NCI-H446 (cell line): ENCODE data around the gene FDX2.
"Not testable (repeated sequence)": the region's sequence is repeated elsewhere in the genome, so short reads cannot be mapped to it uniquely, and the experiment has no call there.

ENCODE experiments used
- DNase-seq, 2 experiments: peaks; one replicate each; lab custom pipeline; 2025; lab: John Stamatoyannopoulos, UW

Gene FDX2

DNA sequence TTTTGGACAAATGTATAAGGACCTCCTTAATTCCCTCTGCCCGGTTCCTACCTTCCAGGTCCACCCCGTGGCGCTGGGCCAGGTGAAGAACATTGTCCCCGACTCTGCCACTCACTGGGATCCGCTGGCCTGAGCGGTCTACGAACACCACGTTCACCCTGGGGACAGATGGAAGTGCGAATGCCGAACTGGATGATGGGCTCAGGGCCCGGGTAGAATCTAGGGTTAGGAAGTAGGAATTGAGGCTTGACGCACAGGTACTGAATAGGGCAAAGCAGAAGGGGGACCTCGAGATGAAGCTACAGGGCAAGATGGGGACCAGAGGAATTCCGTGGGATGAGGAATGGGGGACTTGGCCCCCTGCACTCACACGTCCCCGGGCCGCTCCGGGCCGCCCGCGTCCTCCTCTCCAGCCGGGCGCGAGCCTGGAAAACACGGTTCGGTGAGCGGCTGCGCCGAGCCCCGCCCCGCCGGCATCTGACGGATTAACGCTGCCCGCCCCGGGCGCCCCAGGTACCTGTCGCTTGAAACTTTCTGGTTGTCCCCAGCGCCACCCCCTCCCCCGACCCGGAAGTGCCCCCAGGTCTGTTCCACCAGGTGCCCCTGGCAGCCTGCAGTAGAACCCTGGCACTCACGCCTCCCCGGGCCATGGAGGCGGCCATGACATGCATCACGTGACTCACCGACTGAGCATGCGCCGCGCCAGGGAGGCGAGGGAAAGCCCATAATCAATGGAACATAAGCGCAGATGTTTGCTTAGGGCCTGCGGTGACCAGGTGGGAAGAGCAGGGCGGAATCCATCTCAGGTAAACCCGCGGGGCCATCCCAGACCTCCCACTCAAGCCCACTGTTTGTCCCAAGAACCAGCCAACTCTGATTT is at the start of gene FDX2:
Gene FDX2, minus strand, starts transcription at position 681 of the 880 bp plus-strand sequence. Its CDS starts 19 bp downstream, at position 662.
- peak; percentile 82 to 87 for DNase-seq

GRCh38 chr19:10365518-10365917 is 49.7 kb upstream of the FDX2 start:
- no peak for DNase-seq

- DNase-seq, result no peak
These were observed 48.8 kb upstream of the FDX2 start for GRCh38 chr19:10364644-10365043.

GRCh38 chr19:10363789-10364281 is 48.0 kb upstream of the FDX2 start:
- no peak for DNase-seq

- no peak for DNase-seq
These were observed 46.4 kb upstream of the FDX2 start for GRCh38 chr19:10362259-10362658.

GRCh38 chr19:10361569-10362011 is 45.8 kb upstream of the FDX2 start:
- DNase-seq, result no peak

GRCh38 chr19:10356431-10356830 is 40.6 kb upstream of the FDX2 start:
- DNase-seq, result no peak

DNA sequence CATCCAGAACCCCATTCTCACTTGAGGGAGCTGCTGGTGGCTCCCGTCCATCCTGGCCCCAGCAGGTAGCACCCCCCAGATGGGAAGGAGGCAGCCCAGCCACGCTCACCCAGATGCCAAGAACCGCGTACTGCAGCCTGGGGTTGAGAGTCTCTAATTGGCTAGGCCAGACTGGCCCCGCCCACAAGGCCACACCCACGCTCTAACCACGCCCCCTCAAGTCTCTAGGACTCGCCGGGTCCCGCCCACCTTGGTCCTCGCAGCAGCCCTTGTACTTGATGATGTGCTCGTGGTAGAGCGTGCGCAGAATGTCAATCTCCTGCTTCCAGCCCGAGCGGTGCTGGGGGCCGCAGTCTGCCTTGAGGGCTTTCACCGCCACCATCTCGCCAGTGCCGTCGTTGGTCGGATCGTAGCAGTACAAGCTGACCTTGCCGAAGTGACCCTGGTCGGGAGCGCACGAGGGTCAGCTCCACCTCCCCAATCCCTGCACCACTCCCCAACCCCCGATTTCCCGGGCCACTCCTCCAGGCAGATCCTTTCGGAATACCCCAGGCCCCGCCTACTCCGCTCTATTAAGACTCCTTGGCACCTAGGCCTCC is 38.1 kb upstream of the FDX2 start:
- DNase-seq, result no peak

DNA sequence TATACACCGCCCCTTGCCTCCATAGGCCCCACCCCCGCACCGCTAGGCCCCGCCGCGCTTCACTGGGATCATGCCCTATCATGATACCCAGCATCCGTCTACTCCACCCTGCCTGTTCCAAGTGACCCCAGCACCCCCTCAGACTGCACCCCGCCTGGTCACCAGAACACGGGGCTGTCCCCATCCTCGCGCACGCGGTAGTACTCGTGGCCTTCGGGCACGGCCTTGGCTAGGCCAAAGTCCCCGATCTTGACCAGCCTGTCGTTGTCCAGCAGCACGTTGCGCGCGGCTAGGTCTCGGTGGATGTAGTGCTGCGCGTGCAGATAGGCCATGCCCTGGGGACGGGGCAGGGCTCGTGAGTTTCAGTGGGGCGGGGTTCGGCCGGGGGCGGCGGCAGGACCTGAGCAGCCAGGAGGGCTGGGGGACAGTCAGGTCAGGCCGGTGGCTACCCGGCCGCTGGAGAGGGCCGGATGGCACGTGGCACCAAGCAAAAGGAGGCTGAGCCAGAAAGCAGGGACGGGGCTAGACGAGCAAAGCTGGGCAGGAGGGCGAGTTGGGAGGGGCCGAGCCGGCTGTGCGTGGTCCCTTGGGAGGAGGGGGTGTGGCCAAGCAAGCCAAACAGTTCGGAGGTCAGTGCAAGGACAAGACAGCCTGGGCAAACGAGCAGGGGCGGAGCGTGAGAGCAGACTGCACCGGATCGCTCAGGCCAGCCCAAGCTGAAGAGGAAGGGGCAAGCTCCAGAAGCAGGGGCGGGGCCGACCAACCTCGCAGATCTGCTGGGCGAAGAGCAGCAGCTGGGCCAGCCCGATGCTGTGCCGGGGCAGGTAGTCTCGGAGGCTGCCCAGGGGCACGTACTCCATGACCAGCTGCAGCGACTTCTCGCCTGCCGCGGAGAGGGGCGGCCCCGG is 37.2 kb upstream of the FDX2 start:
- no peak for DNase-seq

- DNase-seq, result no peak
These were observed 30.7 kb upstream of the FDX2 start for GRCh38 chr19:10346509-10346908.

DNA sequence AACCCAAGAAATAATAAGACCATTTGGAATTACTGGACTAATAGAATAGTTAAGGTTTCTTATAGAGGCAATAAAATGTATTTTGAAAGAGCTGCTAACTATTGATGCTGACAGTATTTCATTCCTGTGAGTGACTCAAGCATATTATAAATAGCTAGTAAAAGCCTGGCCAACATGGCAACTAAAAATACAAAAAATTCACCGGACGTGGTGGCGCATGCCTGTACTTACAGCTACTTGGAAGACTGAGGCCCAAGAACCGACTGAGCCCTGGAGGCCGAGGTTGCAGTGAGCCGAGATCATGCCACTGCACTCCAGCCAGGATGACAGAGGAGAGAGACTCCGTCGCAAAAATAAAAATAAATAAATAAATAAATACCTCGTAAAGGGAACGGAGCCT is 29.0 kb upstream of the FDX2 start:
- no peak for DNase-seq

DNA sequence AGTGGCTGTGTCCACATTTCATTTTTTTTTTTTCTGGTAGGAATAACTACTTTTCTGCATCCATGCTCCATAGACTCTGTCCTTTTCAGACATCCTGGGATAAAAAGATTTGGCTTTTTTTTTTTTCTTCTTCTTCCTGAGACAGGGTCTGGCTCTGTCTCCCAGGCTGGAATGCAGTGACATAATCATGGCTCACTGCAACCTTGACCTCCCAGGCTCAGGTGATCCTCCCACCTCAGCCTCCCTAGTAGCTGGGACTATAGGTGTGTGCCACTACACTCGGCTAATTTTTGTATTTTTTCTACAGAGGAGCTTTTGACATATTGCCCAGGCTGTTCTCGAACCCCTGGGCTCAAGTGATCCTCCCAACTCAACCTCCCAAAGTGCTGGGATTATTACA is 27.7 kb upstream of the FDX2 start:
- no peak for DNase-seq

GRCh38 chr19:10339977-10340376 is 24.2 kb upstream of the FDX2 start:
- no peak for DNase-seq

DNA sequence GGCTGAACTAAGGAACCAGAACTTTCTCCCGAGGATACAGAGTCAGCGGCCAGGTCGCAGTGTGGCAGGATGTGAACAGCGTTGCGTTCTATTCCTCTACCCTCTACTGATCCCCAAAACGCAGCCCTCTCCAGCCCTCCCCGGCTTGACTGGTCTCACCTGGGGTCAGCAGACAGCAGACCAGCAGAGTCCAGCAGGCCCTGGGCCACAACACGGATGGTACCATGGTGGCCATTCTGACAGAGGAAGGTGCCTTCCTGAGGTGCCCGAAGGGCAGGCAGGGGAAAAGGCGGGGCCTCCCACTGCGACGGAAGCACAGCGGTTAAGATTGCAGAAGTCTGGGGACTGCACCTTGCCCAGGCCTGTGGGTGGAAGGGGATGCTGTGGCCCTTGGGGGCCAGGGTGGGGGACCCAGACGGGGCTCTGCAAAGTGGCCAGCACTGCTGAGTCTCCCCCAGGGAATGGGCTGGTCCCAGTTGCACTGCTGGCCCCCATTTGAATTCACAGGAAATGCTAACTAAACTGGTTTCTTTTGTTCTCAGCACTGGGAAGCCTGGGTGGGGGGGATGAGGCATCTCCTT is 23.7 kb upstream of the FDX2 start, which contains the start of gene ICAM3:
Gene ICAM3, minus strand, starts transcription at position 245 of the 581 bp plus-strand sequence. Its CDS starts 10 bp downstream, at position 235.
- no peak for DNase-seq

- DNase-seq, result no peak
These were observed 23.1 kb upstream of the FDX2 start for GRCh38 chr19:10338940-10339339.

GRCh38 chr19:10336725-10337124 is 20.9 kb upstream of the FDX2 start:
- DNase-seq, result not testable (repeated sequence)

DNA sequence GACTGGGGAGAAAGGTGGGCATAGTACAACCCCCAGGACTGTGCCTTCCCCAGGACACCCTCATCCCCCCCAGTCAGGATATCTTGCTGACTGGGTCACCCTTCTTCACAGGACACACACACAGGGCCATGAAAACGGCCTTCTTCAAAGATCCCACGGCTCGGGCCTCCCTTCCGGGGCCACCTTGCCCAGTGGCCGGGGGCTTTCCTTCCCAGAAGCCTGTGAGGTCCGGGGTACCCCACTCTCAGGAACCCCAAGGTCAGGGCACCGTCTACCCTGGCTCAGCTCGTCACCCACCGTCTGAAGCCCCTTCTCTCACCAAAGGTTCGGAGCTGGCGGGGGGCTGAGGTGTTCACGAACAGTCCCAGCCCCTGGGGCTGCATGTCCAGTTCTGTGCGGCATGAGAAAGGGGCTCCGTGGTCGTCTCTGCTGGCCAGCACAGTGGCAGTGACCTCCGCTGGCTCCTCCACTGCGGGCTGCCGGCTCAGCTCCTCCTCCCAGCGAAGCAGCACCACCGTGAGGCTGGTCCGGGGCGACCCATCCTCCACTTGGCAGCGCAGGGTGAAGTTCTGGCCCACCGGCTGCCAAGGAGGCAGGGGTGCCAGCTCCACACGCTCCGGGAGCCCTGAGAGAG is 19.7 kb upstream of the FDX2 start:
- no peak for DNase-seq

GRCh38 chr19:10334588-10335351 is 19.0 kb upstream of the FDX2 start:
- peak; percentile 29 to 70 for DNase-seq

DNA sequence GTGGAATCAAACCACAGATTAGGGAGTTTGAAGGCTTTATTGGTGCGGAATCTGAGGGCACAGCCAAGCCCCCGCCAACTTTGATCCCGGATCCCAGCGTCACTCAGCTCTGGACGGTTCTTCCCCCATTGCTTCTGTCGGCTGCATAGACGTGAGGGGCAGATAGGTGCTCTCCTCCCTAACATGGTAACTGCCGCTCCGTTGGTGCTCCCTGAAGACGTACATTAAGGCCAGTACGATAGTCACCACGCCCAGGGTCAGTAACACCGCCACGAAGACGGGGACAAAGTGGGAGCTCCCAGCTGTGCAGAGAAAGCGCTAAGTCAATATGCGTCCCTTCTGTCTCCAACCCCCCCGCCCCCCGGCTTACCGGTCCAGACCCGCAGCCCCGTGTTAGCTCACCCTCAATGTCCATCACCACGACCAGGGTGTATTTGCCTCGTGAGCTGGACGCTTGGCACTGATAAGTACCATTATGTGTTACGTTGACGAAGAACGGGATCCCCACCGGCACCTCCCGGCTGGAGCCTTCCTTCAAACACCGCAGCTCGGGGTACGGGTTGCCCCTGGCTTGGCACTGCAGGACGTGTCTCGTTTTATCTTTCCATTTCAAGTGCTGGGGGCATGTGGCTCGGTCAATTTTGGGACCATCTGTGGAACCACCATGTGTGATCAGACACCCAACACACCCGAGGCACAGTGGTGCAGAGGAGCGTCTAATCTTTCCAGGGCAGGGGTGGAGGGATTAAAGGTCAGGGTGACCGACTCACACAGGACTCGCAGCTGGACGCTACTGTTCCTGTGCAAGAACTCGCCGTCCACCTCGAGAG is 18.2 kb upstream of the FDX2 start:
- no peak for DNase-seq
